NCI-H345 (cell line): ENCODE data around the gene HLA-DMA.
"Not testable (repeated sequence)": the region's sequence is repeated elsewhere in the genome, so short reads cannot be mapped to it uniquely, and the experiment has no call there.

Experiments used
- DNase-seq: peaks from one replicate; lab custom pipeline; 2025; lab: John Stamatoyannopoulos, UW

The HLA-DMA gene

GRCh38 chr6:32954986-32955802 lies 2.3 kb upstream of the HLA-DMA start:
- DNase-seq, result no peak

- no peak for DNase-seq
Measured at GRCh38 chr6:32954267-32954666, 1.4 kb upstream of the HLA-DMA start.

- DNase-seq, result no peak
Measured at GRCh38 chr6:32953775-32954174, 878 bp upstream of the HLA-DMA start.

- no peak for DNase-seq
Measured at GRCh38 chr6:32950449-32950848, 2.4 kb downstream of the HLA-DMA start.

- DNase-seq, result no peak
Measured at GRCh38 chr6:32950010-32950409, 2.9 kb downstream of the HLA-DMA start.

GRCh38 chr6:32949113-32949512 lies 3.8 kb downstream of the HLA-DMA start:
- no peak for DNase-seq

- DNase-seq, result peak; percentile 10
Measured at GRCh38 chr6:32947552-32948465, 5.1 kb downstream of the HLA-DMA start.

GRCh38 chr6:32946893-32947292 lies 6.0 kb downstream of the HLA-DMA start:
- DNase-seq, result no peak

GRCh38 chr6:32945953-32946352 lies 6.9 kb downstream of the HLA-DMA start:
- DNase-seq, result no peak

GRCh38 chr6:32945108-32945760 lies 7.7 kb downstream of the HLA-DMA start:
- no peak for DNase-seq

- no peak for DNase-seq
Measured at GRCh38 chr6:32943864-32944649, 8.8 kb downstream of the HLA-DMA start.

GRCh38 chr6:32942555-32943123 lies 10.3 kb downstream of the HLA-DMA start:
- not testable (repeated sequence) for DNase-seq

- DNase-seq, result no peak
Measured at GRCh38 chr6:32941214-32941768, 11.6 kb downstream of the HLA-DMA start.

GRCh38 chr6:32940656-32941213 lies 12.2 kb downstream of the HLA-DMA start, which contains the start of gene HLA-DMB:
TSS of gene HLA-DMB (minus strand) at chr6:32941028. CDS start at chr6:32940807, 221 bp downstream.
- peak; percentile 12 for DNase-seq

GRCh38 chr6:32938494-32938893 lies 14.4 kb downstream of the HLA-DMA start:
- DNase-seq, result no peak

- DNase-seq, result no peak
Measured at GRCh38 chr6:32937230-32937633, 15.7 kb downstream of the HLA-DMA start.

GRCh38 chr6:32936239-32937152 lies 16.4 kb downstream of the HLA-DMA start:
- DNase-seq, result no peak

GRCh38 chr6:32935551-32936238 lies 17.2 kb downstream of the HLA-DMA start:
- DNase-seq, result no peak

- peak; percentile 65 for DNase-seq
Measured at GRCh38 chr6:32933661-32934085, 19.2 kb downstream of the HLA-DMA start.
